SKM-1 (cell line): Measurements from ENCODE around the gene SCP2.

Experiments
- DNase-seq: peaks from one replicate; lab custom pipeline; 2025; ENCODE audit not compliant: unreplicated experiment; lab: John Stamatoyannopoulos, UW

The SCP2 gene

DNA sequence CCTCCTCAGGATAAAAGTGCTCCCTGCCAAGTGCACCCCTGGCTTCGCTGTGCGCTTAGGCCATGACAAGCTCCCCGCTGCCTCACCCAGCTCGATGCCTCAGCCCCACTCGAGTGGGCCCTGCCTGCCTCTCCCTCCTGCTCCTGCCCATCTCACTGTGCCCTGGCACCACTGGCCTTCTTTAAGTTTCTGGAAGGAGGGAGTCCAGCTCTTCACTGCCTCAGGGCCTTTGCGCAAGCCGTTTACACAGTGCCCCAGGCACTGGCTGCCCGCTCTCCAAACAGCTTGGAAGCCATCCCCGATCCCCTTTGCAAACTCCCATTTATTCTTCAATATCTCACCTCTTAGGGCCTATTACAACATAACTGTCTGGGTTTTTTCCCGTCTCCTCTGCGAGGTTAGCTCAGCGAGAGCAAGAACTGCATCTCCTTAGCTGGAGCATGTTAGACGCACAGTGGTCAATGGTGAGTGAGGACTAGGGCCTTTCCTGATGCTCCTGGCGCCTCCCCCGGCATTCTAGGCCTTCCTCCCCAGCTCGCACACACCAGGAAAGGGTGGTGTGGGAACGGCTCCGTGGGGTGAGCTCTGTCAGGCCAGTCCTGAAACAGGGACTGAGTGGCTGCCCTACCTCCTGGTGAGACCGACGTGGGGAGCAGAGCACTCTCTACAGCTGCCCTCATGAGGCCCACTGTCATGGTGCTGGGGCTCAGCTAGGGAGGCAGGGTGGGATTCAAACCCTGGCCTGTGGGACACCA lies 166.9 kb downstream of the SCP2 start:
- DNase-seq: no peak

- DNase-seq: no peak
Measured at GRCh38 chr1:53094533-53094919, 167.4 kb downstream of the SCP2 start.
